Endothelial cell of umbilical vein (primary cell): ENCODE results near the gene LRRC27. TPM values are rescaled to one million over a fixed set of nuclear protein-coding genes. Genes with fewer than 3 reads are reported as not detected.

Source experiments
- BruUV-seq: library from RNA; stranded (reverse); fragments of 400-500 nt; replicated peaks from 2 replicates; lab custom pipeline; 2021; lab: Mats Ljungman, UMichigan
- CTCF ChIA-PET: fragments of 300-600, 350-600 bp; sonication (Branson Sonifier 250); formaldehyde crosslinking; loops from one replicate; lab custom pipeline; 2021; ENCODE audit warnings: antibody characterized with exemption, inconsistent platforms; lab: Charles Lee
- POLR2A ChIA-PET: fragments of 300-600, 350-600 bp; sonication (Branson Sonifier 250); formaldehyde crosslinking; loops from one replicate; lab custom pipeline; 2021; ENCODE audit warnings: antibody characterized with exemption, inconsistent platforms; lab: Charles Lee
- DNase-seq: peaks from one replicate; pipeline ENCODE4 v3.0.0-alpha.2; 2011; ENCODE audit warnings: low read depth, low spot score
- FAIRE-seq: peaks from 2 replicates; lab custom pipeline; 2011; peaks lifted over from hg19 to GRCh38; lab: Jason Lieb, UNC
- H2AFZ ChIP-seq: 2 replicates; pipeline ENCODE4 v1.6.0; 2012; ENCODE audit warnings: low read depth, low read length, control low read depth, inconsistent platforms
- H3K27ac ChIP-seq: 2 replicates; pipeline ENCODE4 v1.5.1; 2011; ENCODE audit warnings: low read depth, mild to moderate bottlenecking, control low read depth, low read length, moderate library complexity; ENCODE audit not compliant: insufficient read depth
- H3K27me3 ChIP-seq, 2 experiments: 2 replicates each; pipeline versions ENCODE4 v1.6.0 to v1.6.1; 2011; ENCODE audit warnings: low read length in 2 of 2, mixed read lengths in 1 of 2; ENCODE audit not compliant: control insufficient read depth in 2 of 2, insufficient read depth in 2 of 2
- H3K36me3 ChIP-seq, 2 experiments: 2 replicates in 1 of 2; 3 replicates in 1 of 2; pipeline ENCODE4 v1.5.1; 2011; ENCODE audit warnings: low read length in 2 of 2, mild to moderate bottlenecking in 1 of 2, moderate library complexity in 1 of 2; ENCODE audit not compliant: control insufficient read depth in 2 of 2, insufficient read depth in 2 of 2; ENCODE audit errors: extremely low read depth in 1 of 2
- H3K4me1 ChIP-seq: 3 replicates; pipeline ENCODE4 v1.5.1; 2011; ENCODE audit warnings: mild to moderate bottlenecking, low read length; ENCODE audit not compliant: control insufficient read depth, insufficient read depth; ENCODE audit errors: extremely low read depth
- H3K4me2 ChIP-seq: 2 replicates; pipeline ENCODE4 v1.6.1; 2011; ENCODE audit warnings: low read length, control low read depth, mixed read lengths; ENCODE audit not compliant: insufficient read depth
- H3K4me3 ChIP-seq, 3 experiments: fragments of 200-600 bp in 1 of 3; sonication (generic), shearing (Covaris generic) in 1 of 3; replicated peaks in 1 of 3; 2 replicates each; pipeline ENCODE4 v1.5.1; 2011 to 2016; ENCODE audit warnings: control low read depth in 3 of 3, low read length in 3 of 3, mild to moderate bottlenecking in 2 of 3, inconsistent platforms in 1 of 3, low read depth in 1 of 3, moderate library complexity in 1 of 3; ENCODE audit not compliant: insufficient read depth in 1 of 3
- H3K79me2 ChIP-seq: 2 replicates; pipeline ENCODE4 v1.6.0; 2012; ENCODE audit warnings: low read length, inconsistent platforms; ENCODE audit not compliant: control insufficient read depth, insufficient read depth
- H3K9ac ChIP-seq: replicated peaks from 2 replicates; pipeline ENCODE3; 2011; ENCODE audit warnings: low read length, control low read depth; ENCODE audit not compliant: insufficient read depth; ENCODE audit errors: extremely low read depth
- H3K9me1 ChIP-seq: replicated peaks from 3 replicates; pipeline ENCODE4 v1.6.0; 2011; ENCODE audit warnings: mild to moderate bottlenecking, low read length; ENCODE audit not compliant: control insufficient read depth, insufficient read depth; ENCODE audit errors: extremely low read depth
- H3K9me3 ChIP-seq: replicated peaks from 2 replicates; pipeline ENCODE4 v1.5.1; 2012; ENCODE audit warnings: low read length, inconsistent platforms; ENCODE audit not compliant: control insufficient read depth, insufficient read depth
- H4K20me1 ChIP-seq: replicated peaks from 2 replicates; pipeline ENCODE3; 2011; ENCODE audit warnings: mild to moderate bottlenecking, low read length; ENCODE audit not compliant: control insufficient read depth, insufficient read depth; ENCODE audit errors: extremely low read depth
- CTCF ChIP-seq, 2 donors: IDR thresholded peaks; 1 replicate in 1 of 2; 2 replicates in 1 of 2; pipeline ENCODE4 v1.5.1; 2011; ENCODE audit warnings: low read length in 2 of 2, mild to moderate bottlenecking in 2 of 2, moderate library complexity in 2 of 2, control low read depth in 1 of 2, inconsistent platforms in 1 of 2, low read depth in 1 of 2; ENCODE audit not compliant: insufficient read depth in 1 of 2; ENCODE audit errors: extremely low read depth in 1 of 2
- EZH2 ChIP-seq: IDR thresholded peaks from 2 replicates; pipeline ENCODE4 v1.6.1; 2012; ENCODE audit warnings: borderline replicate concordance, low read depth, mild to moderate bottlenecking, moderate library complexity, low read length, inconsistent platforms; ENCODE audit not compliant: severe bottlenecking
- FOS ChIP-seq: IDR thresholded peaks from 2 replicates; pipeline ENCODE4 v1.6.1; 2011; ENCODE audit warnings: mild to moderate bottlenecking, low read length, moderate library complexity, borderline replicate concordance; ENCODE audit not compliant: insufficient read depth
- GATA2 ChIP-seq: IDR thresholded peaks from 2 replicates; pipeline ENCODE4 v1.7.0; 2011; ENCODE audit warnings: low read depth, mild to moderate bottlenecking, moderate library complexity, mixed read lengths, low read length; ENCODE audit not compliant: insufficient read length, insufficient read depth
- JUN ChIP-seq: IDR thresholded peaks from 2 replicates; pipeline ENCODE4 v1.6.1; 2011; ENCODE audit warnings: borderline replicate concordance, low read depth; ENCODE audit not compliant: insufficient read length, insufficient read depth
- MAX ChIP-seq: IDR thresholded peaks from 2 replicates; pipeline ENCODE4 v1.6.1; 2011; ENCODE audit not compliant: insufficient read depth, insufficient read length
- MYC ChIP-seq: IDR thresholded peaks from one replicate; pipeline ENCODE4 v1.6.1; 2011; ENCODE audit warnings: mild to moderate bottlenecking, low read depth, low read length
- POLR2A ChIP-seq: IDR thresholded peaks from 2 replicates; pipeline ENCODE4 v1.6.1; 2012; ENCODE audit warnings: low read depth, mild to moderate bottlenecking, control low read depth, low read length
- POLR2AphosphoS5 ChIP-seq: IDR thresholded peaks from 2 replicates; pipeline ENCODE4 v1.6.1; 2012; ENCODE audit warnings: low read depth, mild to moderate bottlenecking, control low read depth, low read length, moderate library complexity; ENCODE audit not compliant: insufficient read depth
- dilution Hi-C: fragments of 300-500 bp; cut with MboI; formaldehyde crosslinking; loops from one replicate; pipeline ENCODE4 v1.15.0; 2019; ENCODE audit warnings: low sequenced_read_pairs; ENCODE audit not compliant: extremely low pct_ligation_motif_present
- intact Hi-C: fragments of 100-400 bp; cut with micrococcal nuclease; formaldehyde crosslinking; loops from one replicate; pipeline ENCODE4 v1.10.0; 2022
- polyA plus RNA-seq, 4 experiments: library from polyadenylated mRNA; depleted of rRNA in 3 of 4; stranded (reverse) in 3 of 4; unstranded in 1 of 4; fragments of >200 nt; gene quantifications; 2 replicates each; pipeline versions ENCODE4 v1.2.1 to v1.2.3, GENCODE V29; 2011 to 2012; ENCODE audit warnings: missing spikeins in 1 of 4
- total RNA-seq: library from RNA; stranded (reverse); gene quantifications from 2 replicates; pipeline ENCODE4 v1.2.3, GENCODE V29; 2021

LRRC27 gene
- total and polyA plus RNA-seq, 2 donors (not counting 3 experiments of a cell fraction or from before 2014, with no cell fraction given): 8.3 to 13.6 TPM

DNA sequence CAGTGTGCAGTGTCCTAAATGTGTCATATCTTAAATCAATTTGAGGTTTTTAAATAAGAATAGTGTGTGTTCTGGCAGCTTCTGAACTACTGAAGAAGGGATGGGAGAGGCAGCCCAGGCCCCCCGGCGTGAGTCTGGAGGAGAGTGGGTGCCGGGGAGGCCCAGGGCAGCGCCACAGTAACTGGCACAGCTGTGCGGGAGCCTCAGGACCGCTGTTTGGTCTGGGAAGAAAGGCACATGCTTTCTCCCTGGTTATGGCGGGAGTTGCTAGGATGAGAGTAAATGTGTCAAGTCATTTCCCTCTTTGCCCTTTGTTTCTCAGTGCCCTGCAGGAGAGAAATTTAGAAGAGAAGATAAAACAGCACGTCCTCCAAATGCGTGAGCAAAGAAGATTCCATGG is 33.1 kb downstream of the LRRC27 start:
- Histone ChIP-seq H3K4me3 (no peak overlapping the region), H3K4me1 (no peaks in the 10 kb centered on the region), H3K27me3 (no peaks in the 10 kb centered on the region), H3K4me2 (no peak overlapping the region), H4K20me1 (no peaks in the 10 kb centered on the region), H3K36me3 (no peaks in the 10 kb centered on the region), H3K27ac (no peak overlapping the region), H3K9me3 (no peaks in the 10 kb centered on the region), H2AFZ (no peak overlapping the region), H3K9ac (no peak overlapping the region), H3K9me1 (no peaks in the 10 kb centered on the region), H3K79me2 (no peaks in the 10 kb centered on the region)
- DNase-seq (no peak), FAIRE-seq (no peak)
- TF ChIP-seq MAX (no peak), POLR2A (no peak), JUN (no peak), MYC (no peak), GATA2 (no peak), EZH2 (no peak), FOS (no peak)
- no TSS peak for BruUV-seq
- intact Hi-C loops (no loop called here), dilution Hi-C loops (no loop called here)
- ChIA-PET POLR2A (no interaction called here), CTCF (no interaction called here)

DNA sequence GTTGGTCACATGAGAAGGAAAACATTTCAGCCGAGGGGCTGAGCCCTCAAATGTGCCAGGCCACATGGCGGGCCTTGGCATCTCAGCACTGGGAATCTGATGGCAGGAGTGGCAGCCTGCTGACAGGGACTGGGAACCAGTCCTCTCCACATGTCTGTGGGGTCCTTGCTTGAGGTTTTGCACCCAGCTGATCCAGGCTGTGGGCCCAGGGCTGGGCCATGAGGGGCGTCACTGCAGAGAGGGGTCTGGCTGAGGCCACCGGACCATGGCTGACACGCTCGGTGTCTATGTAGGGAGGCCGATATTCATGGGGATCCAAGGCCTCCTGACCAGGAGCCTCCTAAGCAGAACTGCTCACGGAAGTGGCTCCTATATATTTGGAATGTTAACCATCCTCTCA is 34.0 kb downstream of the LRRC27 start:
- Histone ChIP-seq H3K36me3 (no peaks in the 10 kb centered on the region), H3K79me2 (no peaks in the 10 kb centered on the region), H3K27ac (no peak overlapping the region), H3K4me3 (no peak overlapping the region), H3K4me2 (no peak overlapping the region), H4K20me1 (no peaks in the 10 kb centered on the region), H3K9me1 (no peaks in the 10 kb centered on the region), H2AFZ (no peak overlapping the region), H3K4me1 (no peaks in the 10 kb centered on the region), H3K27me3 (no peaks in the 10 kb centered on the region), H3K9me3 (no peaks in the 10 kb centered on the region), H3K9ac (no peak overlapping the region)
- dilution Hi-C loops: no loop called here
- TF ChIP-seq POLR2A (no peak), JUN (no peak), MAX (no peak), EZH2 (no peak), GATA2 (no peak), FOS (no peak), POLR2AphosphoS5 (no peak), CTCF (IDR thresholded peaks at IDR 0.05; ENCODE audit: extremely low read depth in 1 of 2, insufficient read depth in 1 of 2, low read depth in 1 of 2, low read length in 2 of 2) (no peak), MYC (no peak)
- DNase-seq (no peak), FAIRE-seq (no peak)
- BruUV-seq: no TSS peak
- intact Hi-C loops: no loop called here
- POLR2A ChIA-PET: no interaction called here
- CTCF ChIA-PET: no interaction called here
